KG1 (cell line): Measurements from ENCODE around the gene TRABD.
"Not testable (repeated sequence)": the region's sequence is repeated elsewhere in the genome, so short reads cannot be mapped to it uniquely, and the experiment has no call there.

Source experiments
- DNase-seq: peaks from one replicate; lab custom pipeline; 2025; lab: John Stamatoyannopoulos, UW

Gene TRABD

GRCh38 chr22:50185375-50186087 is at the start of gene TRABD:
Gene TRABD (plus strand): TSS chr22:50185913. CDS start chr22:50193061, 7,148 bp downstream.
- peak; percentile 34 for DNase-seq

GRCh38 chr22:50136581-50137015 is 49.1 kb upstream of the TRABD start:
- no peak for DNase-seq

- DNase-seq, result not testable (repeated sequence)
These were observed 48.4 kb upstream of the TRABD start for GRCh38 chr22:50137277-50137676.

GRCh38 chr22:50138041-50138440 is 47.7 kb upstream of the TRABD start:
- DNase-seq, result no peak

GRCh38 chr22:50138988-50139387 is 46.7 kb upstream of the TRABD start:
- DNase-seq, result no peak

- DNase-seq, result no peak
These were observed 45.8 kb upstream of the TRABD start for GRCh38 chr22:50139843-50140415.

- DNase-seq, result no peak
These were observed 45.1 kb upstream of the TRABD start for GRCh38 chr22:50140615-50141014.

GRCh38 chr22:50141462-50141861 is 44.3 kb upstream of the TRABD start:
- no peak for DNase-seq

GRCh38 chr22:50141891-50142363 is 43.8 kb upstream of the TRABD start:
- no peak for DNase-seq

GRCh38 chr22:50143096-50143495 is 42.6 kb upstream of the TRABD start:
- no peak for DNase-seq

GRCh38 chr22:50144005-50144614 is 41.6 kb upstream of the TRABD start:
- DNase-seq, result no peak

GRCh38 chr22:50145721-50146438 is 39.8 kb upstream of the TRABD start:
- no peak for DNase-seq

- DNase-seq, result no peak
These were observed 39.1 kb upstream of the TRABD start for GRCh38 chr22:50146439-50147238.

GRCh38 chr22:50147258-50148165 is 38.2 kb upstream of the TRABD start:
- not testable (repeated sequence) for DNase-seq

- DNase-seq, result no peak
These were observed 37.6 kb upstream of the TRABD start for GRCh38 chr22:50148166-50148500.

GRCh38 chr22:50148991-50149721 is 36.6 kb upstream of the TRABD start:
- peak; percentile 32 for DNase-seq

GRCh38 chr22:50150161-50151129 is 35.3 kb upstream of the TRABD start:
- DNase-seq, result no peak

- DNase-seq, result no peak
These were observed 33.9 kb upstream of the TRABD start for GRCh38 chr22:50151571-50152537.
